GM13976 (cell line): ENCODE results near the gene TM7SF2.

Experiments
- DNase-seq: peaks from one replicate; pipeline ENCODE4 v3.0.0; 2012; ENCODE audit warnings: low spot score
- in situ Hi-C: fragments of 300-500 bp; cut with MboI; formaldehyde crosslinking; loops from one replicate; pipeline ENCODE4 v1.12.0; 2022; ENCODE audit warnings: low sequenced_read_pairs, mixed read lengths, inconsistent platforms; ENCODE audit not compliant: unreplicated experiment
- TF ChIP-seq, protein P1 (sequence below): IDR thresholded peaks from 2 replicates; pipeline ENCODE4 v1.5.1; 2012; ENCODE audit warnings: borderline replicate concordance, mild to moderate bottlenecking; ENCODE audit not compliant: insufficient read depth; ENCODE audit errors: extremely low read depth, missing control alignments, control extremely low read depth

TM7SF2 gene

DNA sequence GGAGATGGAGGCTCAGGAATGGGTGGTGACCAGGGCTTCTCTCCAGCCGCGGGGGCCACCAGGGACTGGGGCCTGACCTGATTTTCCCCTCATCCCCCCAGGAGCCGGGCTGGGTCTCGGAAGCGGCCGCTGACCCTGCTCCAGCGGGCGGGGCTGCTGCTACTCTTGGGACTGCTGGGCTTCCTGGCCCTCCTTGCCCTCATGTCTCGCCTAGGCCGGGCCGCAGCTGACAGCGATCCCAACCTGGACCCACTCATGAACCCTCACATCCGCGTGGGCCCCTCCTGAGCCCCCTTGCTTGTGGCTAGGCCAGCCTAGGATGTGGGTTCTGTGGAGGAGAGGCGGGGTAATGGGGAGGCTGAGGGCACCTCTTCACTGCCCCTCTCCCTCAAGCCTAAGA is 23.8 kb upstream of the TM7SF2 start:
- DNase-seq = no peak
- TF ChIP-seq, protein P1, sequence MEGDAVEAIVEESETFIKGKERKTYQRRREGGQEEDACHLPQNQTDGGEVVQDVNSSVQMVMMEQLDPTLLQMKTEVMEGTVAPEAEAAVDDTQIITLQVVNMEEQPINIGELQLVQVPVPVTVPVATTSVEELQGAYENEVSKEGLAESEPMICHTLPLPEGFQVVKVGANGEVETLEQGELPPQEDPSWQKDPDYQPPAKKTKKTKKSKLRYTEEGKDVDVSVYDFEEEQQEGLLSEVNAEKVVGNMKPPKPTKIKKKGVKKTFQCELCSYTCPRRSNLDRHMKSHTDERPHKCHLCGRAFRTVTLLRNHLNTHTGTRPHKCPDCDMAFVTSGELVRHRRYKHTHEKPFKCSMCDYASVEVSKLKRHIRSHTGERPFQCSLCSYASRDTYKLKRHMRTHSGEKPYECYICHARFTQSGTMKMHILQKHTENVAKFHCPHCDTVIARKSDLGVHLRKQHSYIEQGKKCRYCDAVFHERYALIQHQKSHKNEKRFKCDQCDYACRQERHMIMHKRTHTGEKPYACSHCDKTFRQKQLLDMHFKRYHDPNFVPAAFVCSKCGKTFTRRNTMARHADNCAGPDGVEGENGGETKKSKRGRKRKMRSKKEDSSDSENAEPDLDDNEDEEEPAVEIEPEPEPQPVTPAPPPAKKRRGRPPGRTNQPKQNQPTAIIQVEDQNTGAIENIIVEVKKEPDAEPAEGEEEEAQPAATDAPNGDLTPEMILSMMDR = no peak
- in situ Hi-C loops = no loop called here

DNA sequence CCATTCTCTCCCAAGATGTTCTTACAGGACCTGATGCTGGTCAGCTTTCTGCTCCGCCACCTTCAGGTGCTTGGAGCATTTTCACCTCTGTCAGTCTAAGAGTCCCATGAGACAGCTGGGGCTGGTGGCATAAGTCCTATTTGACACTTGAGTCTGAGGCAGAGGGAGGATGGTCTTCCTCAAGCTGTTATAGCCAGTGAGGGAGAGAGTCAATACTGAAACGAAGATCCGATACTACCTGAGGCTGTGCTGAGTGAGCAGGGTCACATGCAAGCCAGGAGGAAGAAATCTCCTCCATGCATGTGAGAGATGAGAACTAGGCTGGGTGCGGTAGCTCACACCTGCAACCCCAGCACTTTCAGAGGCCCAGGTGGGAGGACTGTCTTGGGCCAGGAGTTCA is 22.1 kb upstream of the TM7SF2 start:
- TF ChIP-seq, protein P1 = no peak
- in situ Hi-C loops = no loop called here
- no peak for DNase-seq

DNA sequence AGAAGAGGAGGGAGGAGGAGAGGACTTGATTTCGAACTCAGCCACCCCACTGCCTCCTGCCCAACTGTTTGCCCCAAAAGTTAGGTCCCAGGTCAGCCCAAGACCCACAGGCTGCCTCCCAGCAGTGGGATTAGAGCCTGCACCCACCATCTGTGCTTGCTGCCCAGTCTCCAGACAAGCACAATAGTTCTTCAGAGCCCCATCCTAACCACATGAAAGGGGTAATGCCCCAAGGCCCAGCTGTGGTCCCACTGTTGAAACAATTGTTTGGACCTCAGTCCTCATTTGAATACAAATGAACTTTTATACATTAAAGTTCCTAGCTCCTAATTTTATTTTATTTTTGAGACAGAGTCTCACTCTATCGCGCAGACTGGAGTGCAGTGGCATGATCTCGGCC is 21.0 kb upstream of the TM7SF2 start:
- in situ Hi-C loops = no loop called here
- no peak for DNase-seq
- TF ChIP-seq, protein P1 = no peak

DNA sequence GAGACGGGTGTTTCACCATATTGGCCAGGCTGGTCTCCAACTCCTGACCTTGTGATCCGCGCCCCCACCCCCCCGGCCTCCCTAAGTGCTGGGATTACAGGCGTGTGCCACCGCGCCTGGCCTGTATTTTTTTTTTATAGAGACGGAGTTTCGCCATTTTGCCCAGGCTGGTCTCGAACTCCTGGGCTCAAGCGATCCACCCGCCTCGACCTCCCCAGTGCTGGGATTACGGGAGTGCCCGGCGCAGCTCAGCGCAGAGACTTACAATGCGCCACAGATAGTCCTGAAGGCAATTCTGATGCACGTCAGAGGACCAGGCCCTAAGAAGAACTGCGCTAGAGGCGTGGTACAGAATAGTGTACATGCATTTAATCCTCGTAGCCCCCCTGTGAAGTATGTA is 16.2 kb upstream of the TM7SF2 start:
- TF ChIP-seq, protein P1 = no peak

DNA sequence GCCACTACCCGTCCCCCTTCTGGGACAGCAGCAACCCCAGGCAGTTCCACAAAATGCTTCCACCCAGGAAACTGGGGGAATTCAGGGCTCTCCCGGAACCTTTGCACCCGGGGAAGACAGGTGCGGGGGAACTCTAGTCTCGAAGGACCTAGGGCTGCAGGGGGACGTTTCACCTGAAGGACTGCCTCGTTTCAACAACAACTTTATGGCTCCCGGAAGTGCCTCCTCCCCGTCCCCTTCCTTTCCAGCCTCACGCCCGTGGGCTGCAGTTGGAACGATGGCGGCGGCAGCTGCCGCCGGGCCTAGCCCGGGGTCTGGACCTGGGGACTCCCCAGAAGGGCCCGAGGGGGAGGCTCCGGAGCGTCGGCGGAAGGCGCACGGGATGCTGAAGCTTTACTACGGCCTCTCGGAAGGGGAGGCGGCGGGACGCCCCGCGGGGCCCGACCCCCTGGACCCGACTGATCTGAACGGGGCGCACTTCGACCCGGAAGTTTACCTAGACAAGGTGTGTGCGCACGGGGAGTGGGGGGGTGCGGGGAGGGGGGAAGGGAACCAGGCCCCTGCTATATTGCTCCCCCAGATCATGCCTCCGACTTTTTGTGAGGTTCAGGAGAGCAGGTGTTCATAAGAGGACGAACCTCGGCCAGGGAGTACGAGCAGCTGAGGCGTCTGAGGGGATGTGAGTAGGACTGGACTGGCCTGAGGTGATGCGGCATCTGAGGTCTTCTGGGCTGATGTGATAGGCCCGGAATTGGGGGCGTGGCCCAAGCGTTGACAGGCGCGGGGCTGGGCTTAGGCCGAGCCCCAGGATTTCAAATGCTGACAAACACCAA is 15.5 kb upstream of the TM7SF2 start, which contains the start of gene VPS51:
VPS51 (plus strand) TSS at position 241 of the 833 bp plus-strand sequence; CDS start at position 278, 37 bp downstream.
- TF ChIP-seq, protein P1 = no peak

More for the DNA sequence above, 16.2 kb upstream of the TM7SF2 start:
- in situ Hi-C loops = no loop called here
- DNase-seq = no peak

DNA sequence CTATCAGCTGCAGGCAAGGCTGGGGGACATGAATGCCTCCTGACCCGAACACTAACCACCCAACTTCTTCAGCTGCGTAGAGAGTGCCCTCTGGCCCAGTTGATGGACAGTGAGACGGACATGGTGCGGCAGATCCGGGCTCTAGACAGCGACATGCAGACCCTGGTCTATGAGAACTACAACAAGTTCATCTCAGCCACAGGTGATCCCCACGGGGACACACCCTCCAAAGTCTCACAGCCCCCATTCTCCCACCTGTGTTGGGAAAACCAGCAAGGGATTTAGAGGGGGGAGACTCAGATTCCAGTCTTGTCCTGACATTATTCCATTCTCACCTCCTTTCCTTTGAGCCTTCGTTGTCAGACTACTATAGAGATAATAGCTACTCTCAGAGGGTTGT is 14.7 kb upstream of the TM7SF2 start:
- DNase-seq = no peak
- TF ChIP-seq, protein P1 = no peak
- in situ Hi-C loops = no loop called here

More for the DNA sequence above, 15.5 kb upstream of the TM7SF2 start, which contains the start of gene VPS51:
- peak; percentile 94 for DNase-seq
- in situ Hi-C loops = no loop called here
